CD14-positive monocyte (primary cell): ENCODE measurements around the gene MRPL34. TPM values are rescaled to one million over a fixed set of nuclear protein-coding genes. Genes with fewer than 3 reads are reported as not detected.

Experiments used
- DNase-seq, 3 donors: peaks; one replicate each; pipeline ENCODE4 v3.0.0-alpha.2; 2011 to 2022
- H2AFZ ChIP-seq: 2 replicates; pipeline ENCODE4 v1.6.0; 2012; ENCODE audit warnings: mild to moderate bottlenecking, low read depth, low read length, inconsistent platforms; ENCODE audit not compliant: insufficient read depth, poor library complexity, severe bottlenecking
- H3K27ac ChIP-seq, 2 donors: 1 replicate in 1 of 2; 2 replicates in 1 of 2; pipeline ENCODE4 v1.5.1; 2012 to 2013; ENCODE audit warnings: low read length in 2 of 2, control low read depth in 1 of 2, inconsistent platforms in 1 of 2, low read depth in 1 of 2, mild to moderate bottlenecking in 1 of 2
- H3K27me3 ChIP-seq, 2 donors: one replicate each; pipeline versions ENCODE4 v1.6.0 to v1.6.1; 2011 to 2013; ENCODE audit warnings: low read length in 2 of 2; ENCODE audit not compliant: control insufficient read depth in 2 of 2, insufficient read depth in 2 of 2
- H3K36me3 ChIP-seq, 2 donors: replicated peaks in 1 of 2; 1 replicate in 1 of 2; 2 replicates in 1 of 2; pipeline versions ENCODE4 v1.5.1 to v1.6.1; 2012 to 2013; ENCODE audit warnings: low read length in 2 of 2, control low read depth in 1 of 2, inconsistent platforms in 1 of 2, mild to moderate bottlenecking in 1 of 2; ENCODE audit not compliant: insufficient read depth in 2 of 2, control insufficient read depth in 1 of 2
- H3K4me1 ChIP-seq, 2 donors: 1 replicate in 1 of 2; 2 replicates in 1 of 2; pipeline versions ENCODE4 v1.5.1 to v1.6.1; 2012 to 2013; ENCODE audit warnings: low read length in 2 of 2, control low read depth in 1 of 2, inconsistent platforms in 1 of 2, mild to moderate bottlenecking in 1 of 2, moderate library complexity in 1 of 2; ENCODE audit not compliant: insufficient read depth in 2 of 2, control insufficient read depth in 1 of 2
- H3K4me2 ChIP-seq: replicated peaks from 2 replicates; pipeline ENCODE3; 2012; ENCODE audit warnings: low read length, moderate library complexity, mild to moderate bottlenecking; ENCODE audit not compliant: poor library complexity, severe bottlenecking; ENCODE audit errors: extremely low read depth
- H3K4me3 ChIP-seq, 3 experiments: fragments of 200-600 bp in 1 of 3; sonication (generic) in 1 of 3; replicated peaks in 1 of 3; 1 replicate in 2 of 3; 2 replicates in 1 of 3; pipeline ENCODE4 v1.5.1; 2011 to 2013; ENCODE audit warnings: low read length in 3 of 3, mild to moderate bottlenecking in 3 of 3, control low read depth in 2 of 3, low read depth in 2 of 3, inconsistent platforms in 1 of 3, moderate library complexity in 1 of 3
- H3K79me2 ChIP-seq: 2 replicates; pipeline ENCODE4 v1.6.0; 2012; ENCODE audit warnings: mild to moderate bottlenecking, control low read depth, inconsistent platforms, low read length, moderate library complexity; ENCODE audit not compliant: insufficient read depth
- H3K9ac ChIP-seq: 2 replicates; pipeline ENCODE4 v1.6.0; 2017; ENCODE audit warnings: low read length, mild to moderate bottlenecking; ENCODE audit not compliant: insufficient read depth, poor library complexity, severe bottlenecking
- H3K9me3 ChIP-seq, 2 donors: replicated peaks in 1 of 2; 1 replicate in 1 of 2; 2 replicates in 1 of 2; pipeline versions ENCODE4 v1.5.1 to v1.6.1; 2012 to 2013; ENCODE audit warnings: low read length in 2 of 2, control low read depth in 1 of 2; ENCODE audit not compliant: control insufficient read depth in 1 of 2, insufficient read depth in 1 of 2
- H4K20me1 ChIP-seq: 2 replicates; pipeline ENCODE4 v1.6.0; 2012; ENCODE audit warnings: mild to moderate bottlenecking, low read length, control low read depth, moderate library complexity; ENCODE audit not compliant: insufficient read depth
- H3K27ac Mint-ChIP-seq, 7 donors: one replicate each; pipeline ENCODE4 v1.8.0; 2020; ENCODE audit warnings: mild to moderate bottlenecking in 7 of 7, mixed read lengths in 7 of 7, moderate library complexity in 6 of 7, inconsistent platforms in 2 of 7
- H3K27me3 Mint-ChIP-seq, 3 donors: one replicate each; pipeline ENCODE4 v1.8.0; 2021 to 2022; ENCODE audit warnings: low read depth in 3 of 3, mild to moderate bottlenecking in 3 of 3, mixed read lengths in 3 of 3, moderate library complexity in 3 of 3, inconsistent platforms in 1 of 3
- H3K36me3 Mint-ChIP-seq, 2 donors: one replicate each; pipeline ENCODE4 v1.8.0; 2020; ENCODE audit warnings: mixed read lengths in 2 of 2, inconsistent platforms in 1 of 2, mild to moderate bottlenecking in 1 of 2
- H3K4me1 Mint-ChIP-seq: one replicate; pipeline ENCODE4 v1.8.0; 2020; ENCODE audit warnings: mild to moderate bottlenecking, mixed read lengths
- H3K4me3 Mint-ChIP-seq, 2 donors: one replicate each; pipeline ENCODE4 v1.8.0; 2020; ENCODE audit warnings: mild to moderate bottlenecking in 2 of 2, mixed read lengths in 2 of 2, moderate library complexity in 1 of 2
- H3K9me3 Mint-ChIP-seq, 7 donors: one replicate each; pipeline ENCODE4 v1.8.0; 2020 to 2022; ENCODE audit warnings: mixed read lengths in 7 of 7, mild to moderate bottlenecking in 6 of 7, moderate library complexity in 6 of 7, inconsistent platforms in 2 of 7
- WGBS: methylation state at CpG from one replicate; pipeline ENCODE4 v1.1.5; 2013; ENCODE audit warnings: missing lambda C conversion rate; ENCODE audit not compliant: insufficient coverage; 5-methylcytosine and 5-hydroxymethylcytosine counted together
- intact Hi-C, 2 donors: fragments of 100-400 bp; cut with micrococcal nuclease; formaldehyde crosslinking; loops; one replicate each; pipeline versions ENCODE4 v1.15.0 to v1.15.1; 2023
- polyA plus RNA-seq, 3 donors: library from polyadenylated mRNA; depleted of rRNA in 1 of 3; unstranded in 2 of 3; stranded (reverse) in 1 of 3; fragments of 300-500 nt in 2 of 3; fragments of >200 nt in 1 of 3; fragmentation: Illumina TruSeq in 2 of 3; gene quantifications; 1 replicate in 2 of 3; 2 replicates in 1 of 3; pipeline ENCODE4 v1.2.3, GENCODE V29; 2012 to 2021
- TF ChIP-seq, protein P1 (sequence below): fragments of 200-600 bp; IDR thresholded peaks from one replicate; pipeline ENCODE4 v1.8.0; 2022; ENCODE audit warnings: antibody characterized with exemption, mild to moderate bottlenecking

MRPL34 gene
- polyA plus RNA-seq, 3 donors, result 13.2 to 208 (median 155) TPM

- H3K27ac Mint-ChIP-seq, result no peak overlapping the region
- H3K9me3 Mint-ChIP-seq, result peaks cover 0 to 9% (median 6%) of the 10 kb centered on the region in 7 donors
- intact Hi-C loops, result no loop called here
- Histone ChIP-seq H2AFZ (no peak overlapping the region), H3K4me1 (peaks cover 21 to 28% of the 10 kb centered on the region in 2 donors), H4K20me1 (peaks cover 45% of the 10 kb centered on the region), H3K27ac (no peak overlapping the region), H3K4me2 (no peak overlapping the region), H3K9ac (no peak overlapping the region), H3K9me3 (peaks cover 0 to 12% of the 10 kb centered on the region in 2 donors), H3K27me3 (peaks cover 11 to 31% of the 10 kb centered on the region in 2 donors), H3K4me3 (no peak overlapping the region), H3K79me2 (no peaks in the 10 kb centered on the region), H3K36me3 (peaks cover 20 to 27% of the 10 kb centered on the region in 2 donors)
- no peak for DNase-seq
- peaks cover 19% of the 10 kb centered on the region for H3K4me1 Mint-ChIP-seq
- peaks cover 27 to 56% (median 31%) of the 10 kb centered on the region in 3 donors for H3K27me3 Mint-ChIP-seq
- 98% methylated on average over 10 of the region's 17 CpGs for WGBS
- H3K4me3 Mint-ChIP-seq, result no peak overlapping the region
- TF ChIP-seq, protein P1, sequence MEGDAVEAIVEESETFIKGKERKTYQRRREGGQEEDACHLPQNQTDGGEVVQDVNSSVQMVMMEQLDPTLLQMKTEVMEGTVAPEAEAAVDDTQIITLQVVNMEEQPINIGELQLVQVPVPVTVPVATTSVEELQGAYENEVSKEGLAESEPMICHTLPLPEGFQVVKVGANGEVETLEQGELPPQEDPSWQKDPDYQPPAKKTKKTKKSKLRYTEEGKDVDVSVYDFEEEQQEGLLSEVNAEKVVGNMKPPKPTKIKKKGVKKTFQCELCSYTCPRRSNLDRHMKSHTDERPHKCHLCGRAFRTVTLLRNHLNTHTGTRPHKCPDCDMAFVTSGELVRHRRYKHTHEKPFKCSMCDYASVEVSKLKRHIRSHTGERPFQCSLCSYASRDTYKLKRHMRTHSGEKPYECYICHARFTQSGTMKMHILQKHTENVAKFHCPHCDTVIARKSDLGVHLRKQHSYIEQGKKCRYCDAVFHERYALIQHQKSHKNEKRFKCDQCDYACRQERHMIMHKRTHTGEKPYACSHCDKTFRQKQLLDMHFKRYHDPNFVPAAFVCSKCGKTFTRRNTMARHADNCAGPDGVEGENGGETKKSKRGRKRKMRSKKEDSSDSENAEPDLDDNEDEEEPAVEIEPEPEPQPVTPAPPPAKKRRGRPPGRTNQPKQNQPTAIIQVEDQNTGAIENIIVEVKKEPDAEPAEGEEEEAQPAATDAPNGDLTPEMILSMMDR, result no peak
- H3K36me3 Mint-ChIP-seq, result peaks cover 25 to 53% of the 10 kb centered on the region in 2 donors
These were observed 20.4 kb downstream of the MRPL34 start for GRCh38 chr19:17325881-17326594.

- H3K79me2 ChIP-seq, result no peaks in the 10 kb centered on the region
- TF ChIP-seq, protein P1, result no peak
- Mint-ChIP-seq H3K27ac (peak overlapping the region in 1 of 7 donors; percentile 6), H3K36me3 (peaks cover 27 to 53% of the 10 kb centered on the region in 2 donors), H3K27me3 (peaks cover 27 to 58% (median 31%) of the 10 kb centered on the region in 3 donors), H3K9me3 (peaks cover 0 to 9% (median 7%) of the 10 kb centered on the region in 7 donors), H3K4me3 (no peak overlapping the region), H3K4me1 (peaks cover 19% of the 10 kb centered on the region)
- H4K20me1 ChIP-seq, result peaks cover 43% of the 10 kb centered on the region
- H3K9me3 ChIP-seq, result peaks cover 0 to 12% of the 10 kb centered on the region in 2 donors
- intact Hi-C loops, result no loop called here
- H3K36me3 ChIP-seq, result peaks cover 15 to 22% of the 10 kb centered on the region in 2 donors
- H3K4me1 ChIP-seq, result peaks cover 21 to 28% of the 10 kb centered on the region in 2 donors
- H3K9ac ChIP-seq, result no peak overlapping the region
- H3K4me2 ChIP-seq, result no peak overlapping the region
- H2AFZ ChIP-seq, result no peak overlapping the region
- no peak overlapping the region for H3K4me3 ChIP-seq
- no peak for DNase-seq
- H3K27ac ChIP-seq, result no peak overlapping the region
- peaks cover 11 to 31% of the 10 kb centered on the region in 2 donors for H3K27me3 ChIP-seq
- 98% methylated on average over 7 of the region's 11 CpGs for WGBS
These were observed 20.9 kb downstream of the MRPL34 start for GRCh38 chr19:17326595-17326966.
